ENCODE results near the gene TSHZ2. TPM values are rescaled to one million over a fixed set of nuclear protein-coding genes. Genes with fewer than 3 reads are reported as not detected.

TSHZ2 gene
- total RNA-seq, 2 donors from 2014 or later: 3.3 to 6.2 TPM

- Histone ChIP-seq H3K27me3 (no peaks in the 10 kb centered on the region), H3K36me3 (no peaks in the 10 kb centered on the region), H3K4me1 (no peaks in the 10 kb centered on the region), H3K9me3 (no peaks in the 10 kb centered on the region), H3K27ac (no peak overlapping the region), H3K4me3 (no peak overlapping the region)
- no peak for DNase-seq (ENCODE audit: low spot score)
- no peak for TF ChIP-seq CTCF (IDR thresholded peaks at IDR 0.05)
These were observed 290.2 kb downstream of the TSHZ2 start for GRCh38 chr20:53262365-53262764.

- TF ChIP-seq CTCF (IDR thresholded peaks at IDR 0.05): no peak
- no peaks in the 10 kb centered on the region for H3K27me3 ChIP-seq
- H3K9me3 ChIP-seq: no peaks in the 10 kb centered on the region
- H3K36me3 ChIP-seq: no peaks in the 10 kb centered on the region
- no peak overlapping the region for H3K4me3 ChIP-seq
- H3K27ac ChIP-seq: no peak overlapping the region
- DNase-seq (ENCODE audit: low spot score): no peak
- H3K4me1 ChIP-seq: no peaks in the 10 kb centered on the region
These were observed 291.6 kb downstream of the TSHZ2 start for GRCh38 chr20:53263554-53264438.

- H3K4me3 ChIP-seq: no peak overlapping the region
- no peak for DNase-seq (ENCODE audit: low spot score)
- TF ChIP-seq CTCF (IDR thresholded peaks at IDR 0.05): no peak
- H3K27me3 ChIP-seq: no peaks in the 10 kb centered on the region
- H3K9me3 ChIP-seq: no peaks in the 10 kb centered on the region
- H3K36me3 ChIP-seq: no peaks in the 10 kb centered on the region
- H3K27ac ChIP-seq: no peak overlapping the region
- no peaks in the 10 kb centered on the region for H3K4me1 ChIP-seq
These were observed 292.4 kb downstream of the TSHZ2 start for GRCh38 chr20:53264604-53265003.

- Histone ChIP-seq H3K27ac (no peak overlapping the region), H3K9me3 (no peaks in the 10 kb centered on the region), H3K36me3 (no peaks in the 10 kb centered on the region), H3K4me3 (no peak overlapping the region), H3K4me1 (no peaks in the 10 kb centered on the region), H3K27me3 (no peaks in the 10 kb centered on the region)
- DNase-seq (ENCODE audit: low spot score): no peak
- no peak for TF ChIP-seq CTCF (IDR thresholded peaks at IDR 0.05)
These were observed 293.2 kb downstream of the TSHZ2 start for GRCh38 chr20:53265304-53265875.

GRCh38 chr20:53269380-53269779 lies 297.2 kb downstream of the TSHZ2 start:
- no peak for TF ChIP-seq CTCF (IDR thresholded peaks at IDR 0.05)
- Histone ChIP-seq H3K27ac (no peak overlapping the region), H3K36me3 (no peaks in the 10 kb centered on the region), H3K4me1 (no peaks in the 10 kb centered on the region), H3K27me3 (no peaks in the 10 kb centered on the region), H3K9me3 (no peaks in the 10 kb centered on the region), H3K4me3 (no peak overlapping the region)
- DNase-seq (ENCODE audit: low spot score): no peak
